Transverse colon (tissue), 4 donors: ENCODE measurements around the gene MLH3. TPM values are rescaled to one million over a fixed set of nuclear protein-coding genes. Genes with fewer than 3 reads are reported as not detected.
"Not testable (repeated sequence)": the region's sequence is repeated elsewhere in the genome, so short reads cannot be mapped to it uniquely, and the experiment has no call there.

ENCODE experiments used
- DNase-seq: peaks from one replicate; pipeline ENCODE4 v3.0.0-alpha.2; 2019
- H3K27ac ChIP-seq, 4 donors: fragments of 200-600 bp; sonication (generic); 2 replicates each; pipeline ENCODE4 v1.5.1; 2016 to 2018; ENCODE audit warnings: inconsistent platforms in 4 of 4
- H3K27me3 ChIP-seq: fragments of 200-600 bp; sonication (generic); 2 replicates; pipeline ENCODE4 v1.5.1; 2017; ENCODE audit warnings: inconsistent platforms
- H3K36me3 ChIP-seq, 4 donors: fragments of 200-600 bp; sonication (generic); 2 replicates each; pipeline ENCODE4 v1.5.1; 2017 to 2019; ENCODE audit warnings: inconsistent platforms in 4 of 4
- H3K4me1 ChIP-seq, 4 donors: fragments of 200-600 bp; sonication (generic); 2 replicates each; pipeline ENCODE4 v1.5.1; 2017 to 2020; ENCODE audit warnings: inconsistent platforms in 4 of 4
- H3K4me3 ChIP-seq, 4 donors: fragments of 200-600 bp; sonication (generic); 1 replicate in 1 of 4; 2 replicates in 3 of 4; pipeline versions ENCODE4 v1.5.1 to v1.6.1; 2017 to 2019; ENCODE audit warnings: inconsistent platforms in 4 of 4
- H3K9me3 ChIP-seq, 2 donors: fragments of 200-600 bp; sonication (generic); 2 replicates each; pipeline ENCODE4 v1.5.1; 2017 to 2019; ENCODE audit warnings: inconsistent platforms in 2 of 2
- CTCF ChIP-seq, 5 experiments: fragments of 200-600 bp in 3 of 5; fragments of 450-650 bp in 2 of 5; sonication (generic) in 3 of 5; IDR thresholded peaks; 1 replicate in 2 of 5; 2 replicates in 3 of 5; pipeline ENCODE4 v1.5.1; 2016 to 2017; ENCODE audit warnings: antibody characterized with exemption in 5 of 5, inconsistent platforms in 3 of 5, mild to moderate bottlenecking in 2 of 5, moderate library complexity in 1 of 5
- EP300 ChIP-seq: sonication (generic); formaldehyde crosslinking; IDR thresholded peaks from one replicate; pipeline ENCODE4 v1.6.1; 2017; ENCODE audit warnings: antibody characterized with exemption, low read depth
- POLR2A ChIP-seq: fragments of 450-650 bp; IDR thresholded peaks from one replicate; pipeline ENCODE4 v1.6.1; 2016; ENCODE audit warnings: antibody characterized with exemption, mild to moderate bottlenecking, moderate library complexity
- POLR2AphosphoS5 ChIP-seq, 3 donors: sonication (generic); formaldehyde crosslinking; IDR thresholded peaks; one replicate each; pipeline ENCODE4 v1.6.1; 2016; ENCODE audit warnings: antibody characterized with exemption in 3 of 3
- WGBS, 2 donors: methylation state at CpG; one replicate each; pipeline ENCODE4 v1.1.5; 2018; ENCODE audit warnings: low coverage in 1 of 2; 5-methylcytosine and 5-hydroxymethylcytosine counted together
- in situ Hi-C, 4 donors: fragments of 200-750 bp; cut with MboI; loops; one replicate each; pipeline versions ENCODE4 v1.15.0 to v1.15.1; 2017; ENCODE audit warnings: low sequenced_read_pairs in 3 of 4, low pct_ligation_motif_present in 1 of 4, low pct_unique_long_range_greater_than_20kb in 1 of 4
- intact Hi-C: fragments of 100-400 bp; cut with DNase I; formaldehyde crosslinking; loops from one replicate; pipeline ENCODE4 v1.15.1; 2023; ENCODE audit warnings: low total_unique reads
- total RNA-seq, 4 donors: library from RNA; depleted of rRNA; stranded (reverse); fragments of >200 nt; gene quantifications; one replicate each; pipeline ENCODE4 v1.1.0, GENCODE V29; 2016

Gene MLH3
- total RNA-seq, 4 donors from 2014 or later = 24.5 to 58.3 (median 42.5) TPM

GRCh38 chr14:75068294-75069120 lies 17.2 kb upstream of the MLH3 start:
- no peak for TF ChIP-seq POLR2A
- no peak for TF ChIP-seq POLR2AphosphoS5 (IDR thresholded peaks at IDR 0.05)
- TF ChIP-seq EP300 = no peak
- no peak for TF ChIP-seq CTCF (IDR thresholded peaks at IDR 0.05)
- Histone ChIP-seq H3K27ac (peak overlapping the region; percentile 90 to 95 (median 94)), H3K36me3 (no peaks in the 10 kb centered on the region), H3K9me3 (no peaks in the 10 kb centered on the region), H3K4me3 (peak overlapping the region; percentile 27 to 66 (median 40)), H3K4me1 (peaks cover 9 to 39% (median 23%) of the 10 kb centered on the region in 4 donors), H3K27me3 (no peaks in the 10 kb centered on the region)
- in situ Hi-C loops = no loop called here
- WGBS, 2 donors = 18 to 25% methylated on average over 15 of the region's 15 CpGs
- intact Hi-C loops = no loop called here
- DNase-seq = no peak

GRCh38 chr14:75067765-75068164 lies 16.5 kb upstream of the MLH3 start:
- H3K27ac ChIP-seq = peak overlapping the region; percentile 90 to 95 (median 94)
- H3K36me3 ChIP-seq, H3K9me3 ChIP-seq, DNase-seq, H3K27me3 ChIP-seq, in situ Hi-C loops, intact Hi-C loops: not testable (repeated sequence)
- H3K4me3 ChIP-seq = peak overlapping the region in 1 of 4 donors; percentile 66
- peaks cover 13 to 47% (median 30%) of the 10 kb centered on the region in 4 donors for H3K4me1 ChIP-seq
- WGBS, 2 donors = 77 to 80% methylated on average over 4 of the region's 4 CpGs

- H3K27ac ChIP-seq = peak overlapping the region in 1 of 4 donors; percentile 95
- no peaks in the 10 kb centered on the region for H3K27me3 ChIP-seq
- no peaks in the 10 kb centered on the region for H3K9me3 ChIP-seq
- DNase-seq = no peak
- in situ Hi-C loops (no loop called here), intact Hi-C loops (no loop called here)
- H3K4me3 ChIP-seq = no peak overlapping the region
- peaks cover 13 to 49% (median 29%) of the 10 kb centered on the region in 4 donors for H3K4me1 ChIP-seq
- H3K36me3 ChIP-seq = no peaks in the 10 kb centered on the region
- 91 to 94% methylated on average over 1 of the region's 1 CpG for WGBS, 2 donors
- TF ChIP-seq EP300 (no peak), CTCF (IDR thresholded peaks at IDR 0.05) (no peak), POLR2A (no peak), POLR2AphosphoS5 (IDR thresholded peaks at IDR 0.05) (no peak)
Observed at GRCh38 chr14:75067212-75067611, 15.9 kb upstream of the MLH3 start.

- in situ Hi-C loops (no loop called here), intact Hi-C loops (no loop called here)
- WGBS, 2 donors = 90 to 100% methylated on average over 1 to 3 of the region's 3 CpGs
Observed at GRCh38 chr14:75066691-75067090, 15.4 kb upstream of the MLH3 start.

More at GRCh38 chr14:75066691-75067090, 15.4 kb upstream of the MLH3 start:
- Histone ChIP-seq H3K27ac (no peak overlapping the region), H3K4me3 (no peak overlapping the region), H3K36me3 (no peaks in the 10 kb centered on the region), H3K27me3 (no peaks in the 10 kb centered on the region), H3K4me1 (peaks cover 13 to 49% (median 28%) of the 10 kb centered on the region in 4 donors), H3K9me3 (no peaks in the 10 kb centered on the region)
- no peak for DNase-seq
- TF ChIP-seq CTCF (IDR thresholded peaks at IDR 0.05) (no peak), POLR2A (no peak), POLR2AphosphoS5 (IDR thresholded peaks at IDR 0.05) (no peak), EP300 (no peak)
